Esophagus muscularis mucosa (tissue), 4 donors: Measurements from ENCODE around the gene NTM.

Experiments used
- EP300 ChIP-seq: sonication (generic); formaldehyde crosslinking; IDR thresholded peaks from one replicate; pipeline ENCODE4 v1.6.1; 2017; ENCODE audit warnings: antibody characterized with exemption
- POLR2A ChIP-seq: fragments of 450-650 bp; IDR thresholded peaks from one replicate; pipeline ENCODE4 v1.6.1; 2017; ENCODE audit warnings: antibody characterized with exemption, moderate library complexity, mild to moderate bottlenecking, low read depth
- POLR2AphosphoS5 ChIP-seq, 2 donors: sonication (generic); formaldehyde crosslinking; IDR thresholded peaks; one replicate each; pipeline ENCODE4 v1.6.1; 2017; ENCODE audit warnings: antibody characterized with exemption in 2 of 2
- TF ChIP-seq, protein P1 (sequence below), 3 experiments: fragments of 200-600 bp in 2 of 3; fragments of 450-650 bp in 1 of 3; sonication (generic) in 2 of 3; IDR thresholded peaks; one replicate each; pipeline ENCODE4 v1.5.1; 2017 to 2019; ENCODE audit warnings: antibody characterized with exemption in 3 of 3, mild to moderate bottlenecking in 2 of 3, moderate library complexity in 1 of 3

DNA sequence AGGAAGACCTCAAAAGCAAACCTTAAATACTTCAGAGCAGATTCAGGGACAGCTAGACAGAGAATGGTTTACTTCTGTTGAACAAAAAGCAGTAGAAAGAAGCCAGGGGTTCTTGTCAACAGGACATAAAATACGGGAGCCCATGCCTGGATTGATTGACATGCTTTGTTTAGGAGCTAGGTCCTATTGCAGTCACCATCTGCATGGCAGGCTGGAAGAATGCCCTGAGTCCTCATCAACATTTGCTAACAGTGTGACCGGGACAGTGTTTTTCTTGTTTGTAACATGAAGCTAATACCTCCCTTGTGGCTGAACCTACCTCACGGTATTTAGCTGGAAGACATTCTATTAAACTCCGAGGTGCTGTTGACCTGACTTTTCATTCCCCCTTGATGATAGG is 225.4 kb downstream of the NTM start:
- TF ChIP-seq, protein P1, sequence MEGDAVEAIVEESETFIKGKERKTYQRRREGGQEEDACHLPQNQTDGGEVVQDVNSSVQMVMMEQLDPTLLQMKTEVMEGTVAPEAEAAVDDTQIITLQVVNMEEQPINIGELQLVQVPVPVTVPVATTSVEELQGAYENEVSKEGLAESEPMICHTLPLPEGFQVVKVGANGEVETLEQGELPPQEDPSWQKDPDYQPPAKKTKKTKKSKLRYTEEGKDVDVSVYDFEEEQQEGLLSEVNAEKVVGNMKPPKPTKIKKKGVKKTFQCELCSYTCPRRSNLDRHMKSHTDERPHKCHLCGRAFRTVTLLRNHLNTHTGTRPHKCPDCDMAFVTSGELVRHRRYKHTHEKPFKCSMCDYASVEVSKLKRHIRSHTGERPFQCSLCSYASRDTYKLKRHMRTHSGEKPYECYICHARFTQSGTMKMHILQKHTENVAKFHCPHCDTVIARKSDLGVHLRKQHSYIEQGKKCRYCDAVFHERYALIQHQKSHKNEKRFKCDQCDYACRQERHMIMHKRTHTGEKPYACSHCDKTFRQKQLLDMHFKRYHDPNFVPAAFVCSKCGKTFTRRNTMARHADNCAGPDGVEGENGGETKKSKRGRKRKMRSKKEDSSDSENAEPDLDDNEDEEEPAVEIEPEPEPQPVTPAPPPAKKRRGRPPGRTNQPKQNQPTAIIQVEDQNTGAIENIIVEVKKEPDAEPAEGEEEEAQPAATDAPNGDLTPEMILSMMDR (IDR thresholded peaks at IDR 0.05) = no peak
- TF ChIP-seq POLR2AphosphoS5 (IDR thresholded peaks at IDR 0.05) (no peak), POLR2A (no peak), EP300 (no peak)
